HS-27A (cell line): ENCODE measurements around the gene TBC1D2B.
"Not testable (repeated sequence)": the region's sequence is repeated elsewhere in the genome, so short reads cannot be mapped to it uniquely, and the experiment has no call there.

Source experiments
- DNase-seq: peaks from one replicate; pipeline ENCODE4 v3.0.0-alpha.2; 2012; ENCODE audit warnings: low read depth, missing footprints

The TBC1D2B gene

DNA sequence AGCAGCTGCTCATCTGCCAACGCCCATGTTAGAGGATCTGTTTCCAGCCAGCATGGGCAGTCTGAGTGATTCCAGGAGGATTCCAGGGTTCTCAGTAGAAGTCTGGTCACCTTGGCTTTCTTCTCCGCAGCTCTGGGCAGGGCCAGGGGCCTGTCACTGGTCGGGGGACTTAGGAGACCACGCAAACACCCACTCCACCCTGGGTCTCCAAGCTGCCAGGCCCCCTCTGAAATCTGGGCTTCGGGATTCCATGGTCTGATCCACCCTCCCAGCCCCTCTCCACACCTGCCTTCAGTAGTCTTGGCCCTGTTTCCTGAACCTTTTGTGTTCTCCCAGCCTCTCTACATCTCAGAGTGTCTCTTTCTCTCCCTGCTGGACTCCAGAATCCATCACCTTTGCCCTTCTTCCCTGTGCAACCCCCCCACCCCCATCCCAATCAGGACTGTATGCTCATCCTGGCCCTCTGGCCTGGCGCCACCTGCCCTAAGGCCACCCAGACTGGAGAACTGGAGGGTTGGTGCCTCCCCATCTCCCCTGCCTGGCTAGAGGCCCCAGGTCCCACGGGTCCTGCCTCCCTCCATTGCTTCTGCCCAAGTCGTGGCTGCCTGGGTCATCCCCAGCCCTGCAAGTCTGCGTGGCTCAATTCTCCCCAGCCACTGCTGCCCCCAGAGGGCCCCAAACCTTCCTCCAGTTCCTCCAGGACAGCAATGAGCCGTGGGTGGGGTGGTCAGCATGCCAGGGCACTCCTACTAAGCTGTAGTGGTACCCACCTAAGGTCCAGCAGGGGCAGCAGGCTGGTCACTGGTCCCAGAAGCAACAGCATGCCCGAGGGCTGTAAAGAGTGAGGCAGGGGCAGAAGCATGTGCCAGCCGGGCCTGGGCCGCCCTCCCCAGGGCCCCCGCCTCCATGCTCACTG, 102.8 kb downstream of the TBC1D2B start:
- no peak for DNase-seq

DNA sequence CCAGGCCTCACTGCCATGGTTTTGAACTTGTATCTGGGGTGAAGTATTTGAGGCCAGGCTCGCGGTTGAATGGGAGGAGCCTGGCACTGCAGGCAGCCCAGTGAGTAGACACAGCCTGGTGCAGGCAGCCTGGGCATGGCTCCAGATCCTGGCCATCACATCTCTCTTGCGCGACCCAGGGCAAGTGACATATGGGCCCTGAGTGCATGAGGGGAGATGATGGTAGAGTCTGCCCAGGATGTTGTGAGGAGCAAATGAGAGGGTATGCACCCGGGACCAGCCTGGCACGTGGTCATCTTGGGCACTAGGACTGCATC, 103.5 kb downstream of the TBC1D2B start:
- DNase-seq, result peak; percentile 40

DNA sequence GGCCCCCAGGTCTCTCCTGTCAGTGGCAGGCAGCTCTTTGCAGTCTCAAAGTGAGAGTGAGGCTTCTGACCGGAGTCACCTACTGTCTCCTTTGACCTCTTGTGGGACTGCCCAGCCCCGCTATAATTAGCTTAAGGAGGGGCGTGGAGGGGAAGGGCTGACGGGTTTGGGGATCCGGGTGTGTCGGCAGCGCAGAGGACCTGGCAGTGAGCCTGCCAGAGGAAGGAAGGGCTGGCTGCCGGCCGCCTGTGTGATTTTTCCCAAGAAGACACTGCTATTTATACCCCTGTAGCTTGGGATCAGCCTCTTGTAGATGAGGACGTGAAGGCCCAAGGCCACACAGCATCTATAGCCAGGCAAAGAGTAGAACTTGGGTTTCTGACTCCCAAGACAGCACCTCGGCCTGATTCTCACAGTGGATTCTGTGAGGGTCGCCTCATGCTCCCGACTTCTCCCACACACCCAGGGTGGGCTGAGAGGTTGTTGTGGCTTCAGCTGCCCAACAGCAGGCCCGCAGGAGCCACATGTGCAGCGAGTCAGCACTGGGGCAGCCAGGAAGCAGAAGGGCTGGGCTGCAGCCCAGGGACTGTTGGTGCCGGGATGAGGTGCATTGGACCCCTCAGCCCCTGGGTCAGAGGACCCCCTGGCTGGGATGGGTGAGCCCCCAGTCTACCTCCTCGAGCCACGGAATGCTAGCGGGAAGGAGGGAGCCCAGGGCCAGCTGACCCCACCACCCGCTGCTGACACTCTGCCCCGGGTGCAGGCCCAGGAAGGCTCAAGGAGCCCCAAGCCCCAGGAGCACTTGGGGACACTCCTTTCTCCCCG, 104.0 kb downstream of the TBC1D2B start:
- DNase-seq, result not testable (repeated sequence)

DNA sequence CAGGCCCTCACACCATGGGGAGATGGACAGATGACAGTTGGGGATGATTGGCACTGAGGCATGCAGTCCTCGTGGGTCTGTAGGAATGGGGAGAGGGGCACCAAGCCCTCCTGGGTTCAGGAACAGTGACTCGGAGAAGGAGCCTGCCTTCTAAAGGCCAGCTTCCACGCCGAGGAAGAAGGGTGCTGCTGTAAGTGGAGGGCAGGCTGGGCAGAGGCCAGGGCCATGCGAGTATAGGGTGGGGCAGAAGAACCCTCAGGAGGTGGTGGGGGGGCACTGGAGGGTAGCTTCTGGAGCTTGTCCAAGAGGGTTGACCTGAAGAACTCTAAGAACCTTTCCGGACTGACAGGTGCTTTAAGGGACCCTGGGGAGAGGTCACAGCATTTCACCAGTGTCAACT, 104.8 kb downstream of the TBC1D2B start:
- not testable (repeated sequence) for DNase-seq

DNA sequence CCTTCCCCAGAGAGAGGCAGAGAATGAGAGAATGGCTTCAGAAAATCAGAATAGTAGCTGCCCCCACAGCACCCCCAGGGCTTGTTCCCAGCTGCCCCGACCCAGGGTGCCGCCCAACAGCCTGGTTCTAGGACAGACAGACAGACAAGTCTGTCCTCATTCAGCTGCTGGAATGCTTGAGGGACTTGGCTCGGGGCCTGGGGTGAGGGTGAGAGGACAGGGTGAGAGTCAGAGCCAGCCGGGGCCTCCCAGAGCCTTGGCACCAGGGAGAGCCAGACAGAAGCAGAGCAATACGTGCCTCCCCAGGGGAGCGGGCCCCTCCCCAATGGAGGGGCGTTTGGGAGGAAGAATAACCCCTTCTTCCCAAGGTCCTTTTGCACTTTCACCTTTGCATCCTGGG, 105.6 kb downstream of the TBC1D2B start:
- not testable (repeated sequence) for DNase-seq

DNA sequence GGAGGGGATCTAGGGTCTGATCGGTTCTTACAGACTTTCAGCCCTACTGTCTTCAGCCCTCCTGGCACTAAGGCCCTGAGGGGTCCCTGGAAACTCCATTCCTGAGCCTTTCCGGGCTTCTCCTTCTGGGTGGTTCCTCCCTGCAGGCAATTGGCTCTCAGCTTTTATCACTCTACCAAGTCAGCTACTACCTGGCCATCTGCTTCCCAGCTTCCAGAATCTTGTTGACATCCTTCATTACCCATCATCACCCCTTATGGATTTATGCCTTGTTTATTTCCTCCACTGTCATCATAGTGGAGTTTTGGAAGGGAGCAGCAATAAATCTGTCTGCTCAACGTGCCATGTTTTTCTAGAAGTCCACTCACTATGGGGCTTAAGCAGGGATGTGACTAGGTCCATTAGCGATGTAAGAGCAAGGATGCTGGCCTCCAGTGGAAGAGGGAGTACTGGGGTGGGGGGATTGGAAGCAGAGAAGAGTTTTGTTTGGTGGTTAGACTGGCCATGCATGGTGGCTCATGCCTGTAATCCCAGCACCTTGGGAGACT, 106.6 kb downstream of the TBC1D2B start:
- DNase-seq, result not testable (repeated sequence)

DNA sequence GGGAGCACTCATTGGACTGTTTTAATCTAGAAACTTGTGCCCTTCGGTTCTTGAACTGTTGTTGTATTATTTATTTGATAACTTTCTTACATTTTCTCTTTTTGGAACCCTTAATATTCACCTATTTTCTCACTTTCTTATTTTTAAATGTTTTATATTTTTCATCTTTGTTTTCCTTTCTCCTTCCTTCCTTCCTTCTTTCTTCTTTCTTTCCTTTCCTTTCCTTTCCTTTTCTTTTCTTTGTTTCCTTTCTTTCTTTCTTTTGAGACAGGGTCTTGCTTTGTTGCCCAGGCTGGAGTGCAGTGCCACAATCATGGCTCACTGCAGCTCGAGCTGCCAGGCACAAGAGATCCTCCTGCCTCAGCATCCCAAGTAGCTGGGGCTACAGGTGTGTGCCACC, 108.5 kb downstream of the TBC1D2B start:
- no peak for DNase-seq

DNA sequence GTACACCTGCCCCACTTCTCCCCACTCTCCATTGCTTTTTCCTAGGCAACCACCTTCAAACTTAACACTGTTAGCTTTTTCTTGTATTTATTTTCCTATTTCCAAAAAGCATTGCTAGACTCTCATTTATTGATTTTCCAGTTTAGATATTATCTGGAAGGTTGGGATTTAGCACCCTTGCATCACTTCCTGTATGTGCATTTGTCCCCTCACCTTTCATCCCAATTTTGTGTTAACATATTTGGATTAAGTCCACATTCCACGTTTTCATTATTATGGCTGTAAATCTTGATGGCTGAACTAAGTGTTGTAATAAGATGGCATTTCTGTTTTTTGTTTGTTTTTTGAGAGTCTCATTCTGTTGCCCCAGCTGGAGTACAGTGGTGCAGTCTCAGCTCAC, 109.7 kb downstream of the TBC1D2B start:
- DNase-seq, result no peak

DNA sequence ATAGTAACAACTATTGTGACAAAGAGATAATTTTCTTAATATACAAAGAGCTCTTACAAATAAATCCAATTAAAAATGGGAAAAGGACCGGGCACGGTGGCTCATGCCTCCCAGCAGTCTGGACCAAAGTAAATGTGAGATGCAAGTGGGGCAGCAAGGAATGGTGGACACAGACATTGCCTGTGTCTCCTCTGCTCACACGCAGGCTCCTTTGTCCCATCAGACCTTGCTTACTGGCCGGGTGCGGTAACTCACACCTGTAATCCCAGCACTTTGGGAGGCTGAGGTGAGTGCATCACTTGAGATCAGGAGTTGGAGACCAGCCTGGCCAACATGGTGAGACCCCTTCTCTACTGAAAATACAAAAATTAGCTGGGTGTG, 110.3 kb downstream of the TBC1D2B start:
- not testable (repeated sequence) for DNase-seq

DNA sequence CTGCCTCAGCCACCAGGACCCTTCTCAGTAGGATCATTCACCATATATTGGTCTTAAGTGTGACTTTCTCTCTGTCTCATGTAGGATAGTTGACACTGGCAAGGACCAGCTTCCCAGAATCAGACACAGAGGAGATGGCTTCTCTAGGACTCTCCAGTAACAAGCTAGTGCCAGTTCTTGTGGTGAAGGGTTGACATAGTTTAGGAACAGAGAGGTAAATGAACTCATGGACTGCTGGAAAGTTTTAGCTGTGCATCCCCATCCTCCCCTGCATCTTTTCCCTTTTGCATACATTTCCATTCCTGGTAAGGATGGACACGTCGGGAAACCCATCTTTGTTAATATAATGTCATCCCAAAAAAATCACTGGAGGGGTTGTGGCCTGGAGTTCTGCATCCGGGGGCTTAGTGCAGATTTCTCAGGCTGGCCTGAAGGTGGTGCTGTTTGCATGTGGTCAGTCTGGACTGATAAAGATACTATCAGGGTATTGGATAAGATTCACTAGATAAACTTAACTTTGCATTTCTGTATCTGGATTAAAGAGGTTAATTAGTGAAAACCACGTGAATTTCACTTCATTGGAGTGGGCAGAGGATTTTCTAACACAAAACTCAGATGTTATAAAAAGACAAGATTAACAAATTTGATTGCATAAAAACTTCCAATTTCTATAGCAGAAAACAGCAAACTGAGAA, 110.8 kb downstream of the TBC1D2B start:
- DNase-seq, result peak; percentile 20

DNA sequence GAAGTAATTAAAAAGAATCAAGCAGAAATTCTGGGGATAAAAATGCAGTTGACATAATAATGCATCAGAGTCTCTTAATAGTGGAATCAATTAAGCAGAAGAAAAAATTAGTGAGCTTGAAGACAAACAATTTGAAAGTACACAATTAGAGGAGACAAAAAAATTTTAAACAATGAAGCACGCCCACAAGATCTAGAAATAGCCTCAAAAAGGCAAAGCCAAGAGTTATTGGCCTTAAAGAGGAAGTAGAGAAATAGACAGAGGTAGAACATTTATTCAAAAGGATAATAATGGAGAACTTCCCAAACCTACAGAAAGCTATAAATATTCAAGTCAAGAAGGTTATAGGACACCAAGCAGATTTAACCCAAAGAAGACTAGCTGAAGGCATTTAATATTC, 113.3 kb downstream of the TBC1D2B start:
- DNase-seq, result no peak

DNA sequence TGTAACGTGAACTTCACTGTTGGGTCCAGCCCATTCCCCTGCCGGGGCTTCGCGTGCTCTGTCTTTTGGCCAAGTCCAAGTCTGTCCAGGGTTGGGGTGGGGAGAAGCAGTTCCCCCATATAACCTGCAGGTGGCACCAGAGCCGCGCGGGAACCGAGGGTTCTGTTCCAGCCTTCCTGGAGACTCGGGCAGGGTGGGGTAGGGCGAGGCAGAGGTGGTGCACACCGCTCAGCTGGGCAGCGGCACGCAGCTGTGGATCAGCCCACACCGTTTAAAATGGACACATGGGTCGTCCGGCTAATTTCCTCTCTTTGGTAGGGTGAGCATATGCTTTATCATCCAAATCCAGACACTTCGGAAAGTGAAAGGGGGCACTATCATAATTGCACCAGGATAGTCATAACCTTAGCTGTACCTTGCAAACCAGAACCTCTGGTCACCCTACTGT, 118.1 kb downstream of the TBC1D2B start:
- peak; percentile 40 for DNase-seq

DNA sequence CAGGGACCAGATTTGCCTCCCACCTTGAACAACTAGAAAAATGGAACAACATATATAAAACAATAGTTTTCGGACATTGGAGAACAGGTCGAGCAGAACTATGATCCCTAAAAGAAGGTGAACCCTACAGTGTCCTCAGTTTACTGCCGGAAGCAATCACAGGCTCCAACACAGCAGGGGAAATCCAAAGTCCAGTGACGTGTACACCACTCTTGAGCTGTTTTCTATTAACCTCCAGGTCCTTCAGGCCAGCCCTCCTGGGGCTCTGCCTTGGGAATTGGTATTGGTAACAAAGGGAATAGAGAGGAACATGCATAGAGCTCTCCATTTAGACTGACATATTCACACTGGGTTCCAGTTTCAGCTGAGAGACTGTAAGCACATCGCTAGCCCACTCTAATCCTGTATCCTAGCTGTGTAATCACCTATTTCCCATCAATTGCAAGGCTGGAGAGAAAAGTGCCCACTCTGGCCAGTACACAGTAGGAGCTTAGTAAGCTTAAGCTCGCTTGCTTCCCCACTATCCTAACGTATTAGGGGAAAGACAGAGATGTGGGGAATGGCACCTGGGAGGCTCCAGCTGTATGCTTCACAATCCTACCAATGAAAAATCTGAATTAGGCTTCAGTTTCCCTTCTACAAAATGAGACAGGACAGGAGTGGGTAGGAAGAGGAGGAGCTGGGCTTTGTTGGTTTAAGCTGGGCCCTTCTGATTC, 118.6 kb downstream of the TBC1D2B start:
- DNase-seq, result not testable (repeated sequence)

DNA sequence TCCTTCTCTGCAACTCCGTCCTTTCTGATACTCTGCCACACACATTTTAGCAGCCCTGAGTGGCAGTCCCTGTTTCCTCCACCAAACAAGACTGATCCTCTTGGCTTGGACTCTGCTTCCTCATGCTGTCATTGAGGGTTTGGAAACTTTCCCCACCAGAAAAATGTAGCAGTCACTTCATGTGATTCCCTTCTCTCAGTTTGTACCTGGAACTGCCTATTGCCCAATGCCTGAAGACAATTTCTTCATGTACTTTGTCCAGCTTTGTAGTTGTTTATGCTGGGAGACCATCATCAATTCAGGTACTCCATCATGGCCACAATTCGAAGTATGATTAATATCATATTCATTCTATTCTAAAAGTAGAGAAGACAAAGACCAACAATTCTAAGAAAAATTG, 119.5 kb downstream of the TBC1D2B start:
- DNase-seq, result not testable (repeated sequence)

DNA sequence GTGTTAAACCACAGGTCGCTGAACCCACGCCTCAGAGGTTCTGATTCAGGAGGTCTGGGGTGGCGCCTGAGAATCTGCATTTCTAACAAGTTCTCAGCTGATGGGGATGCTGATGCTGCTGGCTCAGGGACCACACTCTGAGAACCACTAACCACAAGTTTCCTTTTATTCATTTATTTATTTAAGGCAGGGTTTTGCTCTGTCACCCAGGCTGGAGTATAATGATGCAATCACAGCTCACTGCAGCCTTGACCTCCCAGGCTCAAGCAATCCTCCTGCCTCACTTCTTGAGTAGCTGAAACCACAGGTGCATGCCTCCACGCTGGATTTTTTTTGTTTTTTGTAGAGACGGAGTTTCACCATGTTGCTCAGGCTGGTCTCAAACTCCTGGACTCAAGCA, 123.6 kb downstream of the TBC1D2B start:
- DNase-seq, result not testable (repeated sequence)

DNA sequence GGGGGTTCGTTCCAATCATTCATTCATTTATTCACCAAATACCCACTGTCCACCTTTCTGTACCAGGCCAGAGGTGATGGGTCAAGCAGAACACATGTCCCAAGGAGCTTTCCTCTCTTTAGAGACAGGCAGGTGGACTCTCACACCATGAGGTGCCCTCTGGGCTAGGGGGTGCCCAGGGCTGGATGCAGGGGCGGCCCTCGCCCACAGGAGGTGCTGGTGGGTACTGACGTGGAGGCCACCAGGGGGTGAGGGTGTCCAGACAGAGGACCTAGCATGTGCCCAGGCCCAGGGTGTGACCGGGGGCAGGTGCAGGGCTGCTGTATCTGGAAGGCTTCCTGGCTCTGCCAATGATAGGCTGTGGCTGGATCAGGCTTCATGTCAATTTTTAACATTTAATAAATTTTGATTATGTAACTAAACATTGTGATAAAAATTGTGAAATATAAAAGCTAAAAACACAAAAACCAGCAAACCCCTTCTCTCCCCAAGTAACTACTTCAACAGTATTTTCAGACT, 124.5 kb downstream of the TBC1D2B start:
- not testable (repeated sequence) for DNase-seq

DNA sequence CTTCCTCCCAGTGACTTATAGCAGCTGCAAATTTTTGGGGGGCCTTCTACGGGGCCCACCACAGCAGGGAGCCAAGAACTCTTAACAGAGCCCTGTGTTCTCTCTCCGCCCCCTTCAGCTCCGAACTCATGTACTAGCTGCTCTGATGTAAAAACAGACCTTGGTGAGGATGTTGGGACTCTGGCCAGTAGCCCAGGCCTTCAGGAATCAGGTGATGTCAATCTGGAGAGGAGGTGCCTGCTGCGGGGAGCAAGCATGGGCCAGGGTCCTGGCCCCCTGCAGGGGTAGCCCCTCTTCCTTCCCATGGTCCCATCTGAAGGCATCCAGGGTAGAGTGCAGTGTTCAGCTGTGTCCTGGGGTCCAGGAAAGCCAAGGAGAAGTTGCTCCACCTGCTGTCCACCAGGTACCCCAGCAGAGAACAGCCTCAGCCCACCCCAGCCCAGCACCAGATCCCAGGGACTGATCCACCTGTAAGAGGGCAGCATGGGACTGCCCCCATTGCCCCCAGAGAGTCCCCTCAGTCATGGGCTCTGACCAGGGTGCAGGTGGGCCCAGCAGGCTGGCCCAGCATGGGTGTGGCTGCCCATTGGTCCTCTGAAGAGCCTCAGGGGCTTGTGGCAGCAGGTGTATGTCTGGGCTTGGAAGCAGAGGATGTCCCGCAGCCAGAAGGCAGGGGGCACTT, 126.3 kb downstream of the TBC1D2B start:
- not testable (repeated sequence) for DNase-seq

DNA sequence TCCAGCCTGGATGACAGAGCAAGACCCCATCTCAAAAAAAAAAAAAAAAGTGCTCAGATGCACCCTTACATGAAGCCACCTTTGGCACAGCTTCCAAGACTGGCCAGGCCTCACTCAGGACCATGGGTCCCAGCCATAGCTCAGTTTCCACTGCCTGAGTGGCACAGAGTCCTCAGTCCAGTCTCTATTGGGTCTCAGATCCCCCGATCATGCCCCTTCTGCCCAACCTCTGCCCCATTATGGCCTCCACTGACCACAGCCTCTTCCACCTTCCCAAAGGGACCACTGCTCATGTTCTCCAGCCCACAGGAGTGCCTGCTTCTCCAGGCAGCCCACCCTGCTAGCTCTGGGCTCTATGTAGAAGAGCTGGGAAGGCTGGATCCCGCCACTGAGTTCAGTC, 127.0 kb downstream of the TBC1D2B start:
- DNase-seq, result not testable (repeated sequence)

DNA sequence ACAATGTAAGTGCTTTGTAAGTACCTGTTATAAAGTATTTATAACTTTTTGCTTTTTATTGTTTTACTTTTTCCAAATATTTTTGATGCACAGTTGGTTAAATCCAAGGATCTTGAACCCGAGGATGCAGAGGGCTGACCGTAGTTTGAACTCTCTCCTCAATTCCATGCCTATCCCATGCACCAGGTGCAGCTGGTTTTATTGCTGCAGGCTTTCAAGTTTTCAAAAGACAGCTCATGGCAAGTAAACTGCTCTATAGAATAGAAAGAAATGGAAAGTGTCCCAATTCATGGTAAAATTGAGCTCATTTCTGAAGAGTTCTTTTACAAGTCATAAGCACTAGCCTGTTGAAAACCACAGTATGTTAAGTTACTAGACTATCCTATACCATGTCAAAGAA, 131.9 kb downstream of the TBC1D2B start:
- DNase-seq, result no peak
